GM18508 (cell line): Measurements from ENCODE around the gene POLD1.

Experiments used
- ATAC-seq: cut with Tn5 transposase; IDR thresholded peaks from one replicate; pipeline ENCODE4 v1.9.1; 2021; ENCODE audit warnings: moderate number of reproducible peaks; ENCODE audit not compliant: insufficient read depth, unreplicated experiment

The POLD1 gene

GRCh38 chr19:50365434-50366306, 18.5 kb upstream of the POLD1 start, which contains the start of gene NAPSA:
Gene NAPSA (minus strand): TSS chr19:50365639. CDS start chr19:50365621, 18 bp downstream.
- ATAC-seq, result no peak

- no peak for ATAC-seq
Measured at GRCh38 chr19:50368649-50369570, 15.2 kb upstream of the POLD1 start.

- no peak for ATAC-seq
Measured at GRCh38 chr19:50371914-50372475, 12.2 kb upstream of the POLD1 start.

DNA sequence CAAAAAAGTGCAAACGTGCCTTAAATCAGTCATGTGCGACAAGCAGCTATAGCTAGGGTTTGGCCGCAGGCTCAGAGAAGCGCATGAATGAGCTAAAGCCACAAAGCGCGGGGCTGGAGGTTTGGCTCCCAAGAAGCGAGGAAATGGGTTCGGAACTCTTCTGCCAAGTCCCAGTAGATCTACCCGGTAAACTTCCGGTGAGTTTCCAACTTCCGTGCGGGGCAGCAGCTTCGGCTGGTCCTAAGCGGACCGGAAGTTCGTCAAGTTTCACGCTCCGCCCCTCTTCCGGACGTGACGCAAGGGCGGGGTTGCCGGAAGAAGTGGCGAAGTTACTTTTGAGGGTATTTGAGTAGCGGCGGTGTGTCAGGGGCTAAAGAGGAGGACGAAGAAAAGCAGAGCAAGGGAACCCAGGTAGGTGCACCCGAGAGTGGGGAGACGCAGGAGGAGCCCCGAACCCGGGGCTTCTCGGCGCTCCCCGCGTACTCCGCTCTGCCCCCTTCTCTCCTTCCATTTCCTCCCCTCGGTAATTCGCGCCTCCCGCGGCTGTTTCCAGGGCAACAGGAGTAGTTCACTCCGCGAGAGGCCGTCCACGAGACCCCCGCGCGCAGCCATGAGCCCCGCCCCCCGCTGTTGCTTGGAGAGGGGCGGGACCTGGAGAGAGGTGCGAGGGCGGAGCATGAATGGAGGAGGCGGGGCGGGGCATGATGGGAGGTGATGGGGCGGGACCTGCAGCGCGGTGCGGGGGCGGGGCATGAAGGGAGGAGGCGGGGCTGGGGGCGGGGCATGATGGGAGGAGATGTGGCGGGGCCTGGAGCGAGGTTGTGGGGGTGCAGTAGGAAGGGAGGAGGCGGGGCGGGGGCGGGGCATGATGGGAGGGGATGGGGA, 7.7 kb upstream of the POLD1 start, which contains the start of gene NR1H2:
Gene NR1H2 (plus strand): TSS at position 292 of the 885 bp plus-strand sequence. CDS start 1,149 bp downstream, outside the sequence.
- peak; percentile 59 for ATAC-seq

DNA sequence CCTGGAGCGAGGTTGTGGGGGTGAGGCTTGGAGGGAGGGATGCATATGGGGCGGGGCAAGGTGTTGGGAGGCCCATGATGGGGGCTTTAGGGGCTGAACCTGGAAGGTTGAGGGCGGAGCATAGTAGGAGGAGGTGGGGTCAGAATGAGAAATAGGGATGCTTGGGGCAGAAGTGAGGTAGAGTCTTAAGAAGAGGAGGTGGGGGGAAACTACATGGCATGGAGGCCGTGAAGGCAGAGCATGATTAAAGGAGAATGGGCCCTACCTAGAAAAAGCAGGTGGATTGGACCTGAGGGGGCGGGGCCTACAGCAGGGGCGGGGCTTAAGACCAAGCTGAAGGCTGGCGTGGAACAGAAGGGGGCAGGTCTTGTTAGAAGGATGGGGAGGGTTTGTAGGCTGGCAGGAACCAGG, 7.1 kb upstream of the POLD1 start:
- ATAC-seq, result no peak

GRCh38 chr19:50377517-50377916, 6.6 kb upstream of the POLD1 start:
- ATAC-seq, result no peak

GRCh38 chr19:50378169-50378862, 5.8 kb upstream of the POLD1 start:
- ATAC-seq, result no peak

GRCh38 chr19:50378863-50379236, 5.3 kb upstream of the POLD1 start:
- no peak for ATAC-seq

DNA sequence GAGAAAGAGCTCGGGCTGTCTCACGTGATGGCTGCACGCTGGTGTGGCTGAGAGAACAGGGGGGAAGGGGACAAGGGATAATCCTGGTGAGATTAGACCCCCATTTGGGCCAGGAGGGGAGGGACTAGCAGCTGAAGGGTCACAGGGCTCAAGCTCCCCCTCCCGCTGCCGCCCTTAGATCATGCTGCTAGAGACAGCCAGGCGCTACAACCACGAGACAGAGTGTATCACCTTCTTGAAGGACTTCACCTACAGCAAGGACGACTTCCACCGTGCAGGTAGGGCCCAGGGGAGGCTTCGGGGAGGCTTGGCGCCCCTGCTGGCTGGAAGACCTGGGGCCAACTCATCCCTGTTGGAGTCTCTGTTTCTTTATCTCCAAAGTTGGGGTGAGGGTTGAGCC, 4.5 kb upstream of the POLD1 start:
- ATAC-seq, result no peak

DNA sequence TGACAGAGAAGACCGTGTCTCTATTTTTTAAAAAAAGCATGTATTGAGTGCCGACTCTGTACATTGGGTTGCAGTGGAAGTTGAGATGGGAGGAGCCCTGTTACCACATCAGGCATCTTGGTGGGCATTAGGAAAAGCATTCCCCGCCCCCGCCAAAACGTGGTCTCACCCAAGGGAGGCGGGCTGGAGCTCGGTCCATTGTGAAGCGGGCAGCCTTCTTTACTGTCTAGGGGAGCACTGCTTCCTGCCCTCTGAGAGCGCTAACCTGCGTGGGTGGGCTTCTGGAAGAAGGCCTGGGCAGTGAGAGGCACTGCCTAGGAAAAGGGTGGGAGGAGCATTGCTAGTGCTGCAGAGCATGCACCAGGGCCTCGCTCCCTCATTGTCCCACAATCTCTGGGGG, 4.0 kb upstream of the POLD1 start:
- ATAC-seq, result no peak

DNA sequence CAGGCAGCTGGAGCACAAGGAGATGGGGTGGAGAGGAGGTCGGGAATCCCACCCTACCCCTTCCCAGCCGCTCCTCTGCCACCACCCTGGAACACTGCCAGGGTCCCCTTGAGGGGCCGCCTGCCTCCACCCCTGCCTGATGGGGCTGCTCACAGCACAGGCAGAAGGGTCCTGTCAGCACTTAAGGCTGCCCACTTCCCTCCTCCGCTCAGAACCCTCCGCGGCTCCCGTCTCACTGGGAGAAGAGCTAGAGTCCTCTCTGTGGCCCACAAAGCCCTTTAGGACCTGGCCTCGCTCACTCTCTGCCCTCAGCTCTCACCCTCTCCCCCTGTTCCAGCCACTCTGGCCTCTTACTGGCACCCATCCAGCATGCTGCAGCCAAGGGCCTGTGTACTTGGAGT, 3.4 kb upstream of the POLD1 start:
- no peak for ATAC-seq

DNA sequence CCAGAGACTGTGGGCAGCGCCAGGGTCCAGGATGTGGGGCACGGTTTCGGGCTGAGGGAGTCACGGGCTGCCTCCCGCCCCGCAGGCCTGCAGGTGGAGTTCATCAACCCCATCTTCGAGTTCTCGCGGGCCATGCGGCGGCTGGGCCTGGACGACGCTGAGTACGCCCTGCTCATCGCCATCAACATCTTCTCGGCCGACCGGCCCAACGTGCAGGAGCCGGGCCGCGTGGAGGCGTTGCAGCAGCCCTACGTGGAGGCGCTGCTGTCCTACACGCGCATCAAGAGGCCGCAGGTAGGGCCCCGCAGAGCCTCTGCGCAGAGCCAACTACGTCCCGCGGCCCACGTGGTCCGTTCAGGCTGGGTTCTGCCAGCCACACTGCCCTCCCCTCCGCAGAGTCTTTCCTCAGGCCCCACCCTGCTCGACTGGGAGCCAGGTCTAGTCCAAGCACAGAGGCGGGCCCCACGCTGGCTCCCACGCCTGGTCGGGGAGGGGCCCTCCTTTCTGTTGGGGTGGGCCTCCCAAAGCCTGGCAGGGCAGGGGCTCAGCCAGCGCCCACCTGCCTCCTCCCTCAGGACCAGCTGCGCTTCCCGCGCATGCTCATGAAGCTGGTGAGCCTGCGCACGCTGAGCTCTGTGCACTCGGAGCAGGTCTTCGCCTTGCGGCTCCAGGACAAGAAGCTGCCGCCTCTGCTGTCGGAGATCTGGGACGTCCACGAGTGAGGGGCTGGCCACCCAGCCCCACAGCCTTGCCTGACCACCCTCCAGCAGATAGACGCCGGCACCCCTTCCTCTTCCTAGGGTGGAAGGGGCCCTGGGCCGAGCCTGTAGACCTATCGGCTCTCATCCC, 2.0 kb upstream of the POLD1 start:
- ATAC-seq, result no peak

DNA sequence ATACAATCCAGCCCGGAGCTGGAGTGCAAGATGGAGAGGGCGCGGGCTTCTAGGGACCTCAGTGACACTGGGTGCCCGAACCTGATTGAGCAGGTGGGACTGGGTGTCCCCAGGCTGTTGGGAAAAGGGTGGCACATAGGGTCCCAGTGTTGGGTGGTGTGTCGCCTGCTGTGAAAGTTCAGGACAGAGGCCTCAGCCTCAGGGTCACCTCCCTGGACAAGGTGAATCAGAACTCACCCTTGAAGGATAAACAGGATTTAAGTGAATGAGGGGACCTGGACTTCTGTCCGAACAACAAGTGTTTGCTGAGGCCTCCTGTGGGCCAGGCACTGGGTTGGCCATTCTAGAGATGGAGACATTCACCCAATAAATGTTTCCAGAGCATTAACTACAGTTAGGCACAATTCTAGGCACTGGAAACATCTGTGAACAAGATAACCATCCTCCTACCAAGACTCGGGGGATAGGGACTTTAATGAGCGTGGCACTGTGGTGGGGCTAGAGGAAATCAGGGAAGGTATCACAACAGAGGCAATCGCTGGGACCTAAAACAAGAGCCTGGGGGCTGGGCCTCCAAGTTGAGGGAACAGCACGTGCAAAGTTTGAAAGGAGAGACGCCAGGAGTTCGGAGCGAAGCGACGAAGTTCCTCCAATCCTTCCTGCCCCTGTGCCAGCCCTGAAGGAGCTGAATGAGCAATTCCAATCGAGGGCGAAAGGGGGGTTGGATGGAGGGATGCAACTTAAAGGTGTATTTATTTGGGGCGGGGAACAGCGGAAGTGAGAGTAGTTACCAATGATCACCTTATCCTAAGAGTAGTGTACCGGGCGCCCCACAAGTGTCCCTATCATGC, 921 bp upstream of the POLD1 start:
- no peak for ATAC-seq

DNA sequence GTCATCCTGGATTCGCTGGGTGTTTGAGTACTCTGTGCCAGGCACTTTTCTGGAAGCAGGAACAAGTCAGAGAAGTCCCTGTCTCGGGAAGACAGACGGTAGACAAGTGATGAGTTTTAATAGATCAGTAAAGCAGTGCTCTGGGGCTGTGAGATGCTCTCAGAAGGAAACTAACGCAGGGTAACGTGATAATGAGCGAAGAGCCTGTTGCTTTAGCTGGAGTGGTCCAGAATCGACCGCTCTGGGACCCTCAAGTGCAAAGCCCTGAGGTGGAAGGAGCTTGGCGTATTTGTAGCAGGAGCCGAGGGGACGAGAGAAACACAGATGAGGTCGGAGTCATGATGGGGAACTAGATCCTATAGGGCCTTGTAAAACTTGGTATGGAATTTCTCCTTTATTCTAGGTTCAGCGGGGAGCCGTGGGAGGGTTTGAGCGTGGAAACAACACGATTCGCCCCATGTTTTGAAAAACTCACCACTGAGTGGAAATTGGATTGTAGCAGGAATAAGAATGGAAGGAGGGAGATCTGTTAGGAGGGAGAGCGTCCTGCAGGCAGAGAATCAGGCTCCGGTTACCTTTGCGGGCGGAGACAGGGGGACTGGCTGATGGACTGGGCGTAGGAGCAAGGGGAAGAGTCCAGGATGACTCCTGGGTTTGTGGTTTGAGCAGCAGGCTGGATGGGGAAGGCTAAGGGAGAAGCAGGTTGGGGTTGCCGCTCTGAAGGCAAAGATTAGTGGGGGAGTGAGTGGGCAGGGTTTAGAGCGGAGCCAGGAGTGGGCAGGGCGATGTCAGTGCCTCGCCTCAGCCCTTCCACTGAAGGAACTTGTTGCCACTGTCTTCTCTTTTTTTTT, 763 bp downstream of the POLD1 start:
- ATAC-seq, result no peak

DNA sequence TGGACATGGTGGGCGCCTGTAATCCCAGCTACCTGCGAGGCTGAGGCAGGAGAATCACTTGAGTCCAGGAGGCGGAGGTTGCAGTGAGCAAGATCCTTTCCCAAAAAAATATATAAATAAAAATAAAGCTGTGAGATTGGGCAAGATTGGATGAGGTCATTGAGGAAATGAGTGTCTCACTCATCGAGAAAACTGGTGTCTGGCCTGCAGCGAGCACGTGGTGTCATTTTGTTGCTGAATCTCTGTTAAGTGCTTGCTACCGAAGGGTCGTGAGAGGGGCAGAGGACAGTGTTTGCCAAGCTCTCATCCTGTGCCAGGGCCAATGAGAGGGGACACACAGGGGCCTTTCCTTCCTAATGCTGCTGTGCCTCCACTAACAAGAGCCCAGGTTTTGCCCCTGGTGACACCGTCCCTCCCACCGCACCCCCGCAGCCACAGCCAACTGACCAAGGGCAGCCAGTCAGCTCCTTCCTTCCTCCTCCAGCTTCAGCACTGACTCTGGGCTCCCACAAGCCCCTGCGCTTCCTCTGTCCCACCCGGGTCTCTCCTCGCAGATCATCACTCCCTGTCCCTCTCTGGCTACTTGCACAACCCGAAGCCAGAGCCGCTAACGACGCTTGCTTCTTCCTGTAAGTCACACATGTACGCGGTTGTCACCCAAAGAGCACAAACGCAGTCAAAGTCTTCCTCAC, 3.2 kb downstream of the POLD1 start:
- ATAC-seq, result no peak

GRCh38 chr19:50387868-50388245, 3.7 kb downstream of the POLD1 start:
- no peak for ATAC-seq
